Activated T-cell treated with anti-CD3 and anti-CD28 coated beads for 1 hour (primary cell): Measurements from ENCODE around the gene PDE3A.

Source experiments
- DNase-seq: peaks from one replicate; pipeline ENCODE4 v3.0.0-alpha.2; 2020; ENCODE audit warnings: low read depth

Gene PDE3A

DNA sequence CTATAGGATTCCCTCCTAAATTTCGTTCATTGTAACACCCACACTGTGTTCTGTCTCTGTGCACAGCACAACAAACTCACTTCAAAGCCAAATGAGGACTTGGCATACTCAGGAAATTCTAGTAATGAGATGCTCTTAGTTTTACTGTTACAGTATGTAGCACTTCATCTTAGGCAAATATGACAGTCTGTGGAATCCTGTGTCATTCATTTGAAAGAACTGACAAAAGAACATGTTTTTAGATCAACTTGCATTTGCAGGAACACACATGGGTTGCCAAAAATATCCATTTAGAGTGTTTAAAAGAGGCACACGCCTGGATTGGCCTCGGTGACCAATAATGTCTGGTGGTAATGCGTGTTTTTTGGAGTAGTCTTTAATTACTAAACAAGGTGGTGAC, 56.5 kb downstream of the PDE3A start:
- no peak for DNase-seq

DNA sequence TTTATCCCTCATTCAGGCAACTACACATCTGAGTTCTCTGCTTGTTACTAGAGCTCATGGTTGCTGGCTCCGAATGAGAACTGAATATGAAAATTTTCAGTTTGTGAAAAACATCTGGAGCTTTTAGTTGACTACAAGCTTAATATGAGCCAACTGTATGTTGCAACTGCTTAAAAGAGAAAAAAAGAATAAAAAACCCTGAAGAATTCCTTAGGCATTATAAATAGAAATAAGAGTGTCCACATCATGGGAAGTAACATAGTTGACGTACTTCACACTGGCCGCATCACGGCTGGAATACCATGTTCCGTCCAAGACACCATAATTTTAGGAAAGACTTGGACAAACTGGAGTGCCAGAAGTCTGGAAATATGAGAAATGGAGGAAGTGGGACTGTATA, 57.9 kb downstream of the PDE3A start:
- DNase-seq: no peak

DNA sequence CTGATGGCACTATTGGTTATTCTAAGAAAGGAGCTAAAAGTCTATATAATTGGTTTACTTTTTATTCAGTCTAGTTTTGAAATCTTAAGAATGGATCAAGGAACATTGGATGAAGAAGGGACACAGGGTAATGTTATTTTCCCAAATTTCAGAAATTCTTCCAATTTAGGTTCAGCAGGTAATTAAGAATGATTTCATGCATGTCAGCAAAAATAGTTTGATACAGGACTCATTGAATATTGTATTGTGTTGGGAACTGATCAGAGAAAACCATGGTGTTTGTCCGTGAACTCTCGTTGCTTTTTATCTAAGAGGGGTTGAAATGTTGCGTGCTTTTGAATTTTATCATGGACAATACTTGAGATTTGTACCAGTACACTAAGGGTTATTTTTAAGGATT, 58.6 kb downstream of the PDE3A start:
- DNase-seq: no peak

DNA sequence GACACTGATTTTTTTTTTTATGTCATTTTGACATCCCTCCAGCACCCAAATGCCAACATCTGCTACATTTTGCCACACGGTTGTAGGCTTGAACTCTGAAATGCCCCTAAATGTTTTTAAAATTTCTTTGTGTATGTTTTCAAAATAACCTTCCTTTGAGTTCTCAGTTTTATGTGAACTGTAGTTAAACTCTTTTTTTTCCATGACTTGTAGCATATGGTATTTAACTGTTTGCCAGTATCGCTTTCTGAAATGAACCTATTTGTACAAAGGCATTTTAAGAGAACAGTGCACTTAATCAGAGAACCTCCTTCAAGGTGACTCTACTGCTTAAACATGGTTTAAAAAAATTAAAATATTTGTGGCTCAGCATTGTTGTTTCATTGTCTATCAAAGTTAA, 61.5 kb downstream of the PDE3A start:
- no peak for DNase-seq

DNA sequence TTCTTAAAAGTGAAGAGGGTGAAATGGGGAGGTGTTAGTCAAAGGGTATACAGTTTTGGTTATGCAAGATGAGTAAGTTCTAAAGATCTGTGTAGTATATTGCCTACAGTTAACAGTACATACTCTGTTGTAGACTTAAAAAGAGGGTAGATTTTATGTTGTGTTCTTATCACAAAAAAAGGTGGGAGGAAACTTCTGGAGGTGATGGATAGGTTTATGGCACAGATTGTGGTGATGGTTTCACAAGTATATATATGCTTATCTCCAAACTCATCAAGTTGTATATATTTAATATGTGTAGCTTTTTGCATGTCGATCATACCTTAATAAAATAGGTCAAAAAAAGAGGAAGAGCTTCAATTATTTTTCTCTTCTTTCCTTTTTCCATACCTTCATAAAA, 64.0 kb downstream of the PDE3A start:
- no peak for DNase-seq

DNA sequence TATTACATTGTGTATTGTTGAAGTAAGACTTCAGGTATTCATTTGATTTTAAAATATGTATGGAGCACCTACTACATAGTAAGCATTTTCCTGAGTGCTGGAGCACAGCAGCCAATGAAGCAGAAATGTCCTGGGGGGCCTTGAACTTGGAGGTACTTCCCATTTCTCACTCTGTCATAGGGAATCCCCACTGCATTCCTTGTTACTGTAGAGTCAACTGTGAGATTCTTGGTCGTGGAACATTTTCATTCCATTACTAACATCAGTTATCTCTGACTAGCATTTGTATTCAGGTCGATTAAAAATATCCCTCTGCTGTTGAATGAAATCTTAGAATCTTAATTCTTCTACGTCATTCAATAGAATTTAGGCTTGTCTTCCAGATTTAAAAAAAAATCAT, 66.7 kb downstream of the PDE3A start:
- no peak for DNase-seq

DNA sequence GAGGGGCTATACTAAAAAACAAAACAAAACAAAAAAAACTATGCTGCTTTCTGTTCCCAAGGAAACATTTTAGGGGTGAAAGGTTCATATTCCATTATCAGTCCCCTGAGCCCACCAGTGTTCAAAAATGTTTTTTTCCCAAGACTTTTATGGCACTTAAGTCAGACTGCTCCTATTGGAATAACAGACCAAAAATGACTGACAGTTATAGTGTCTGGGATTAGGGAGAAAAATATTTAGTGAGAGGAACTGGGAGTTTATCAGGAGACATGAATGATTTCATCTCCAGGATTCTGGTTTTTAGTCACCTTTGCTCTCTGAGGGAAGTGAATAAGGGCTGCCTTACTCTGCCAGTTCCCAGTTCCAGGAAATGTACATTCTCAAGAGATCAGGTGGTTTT, 68.0 kb downstream of the PDE3A start:
- DNase-seq: no peak

DNA sequence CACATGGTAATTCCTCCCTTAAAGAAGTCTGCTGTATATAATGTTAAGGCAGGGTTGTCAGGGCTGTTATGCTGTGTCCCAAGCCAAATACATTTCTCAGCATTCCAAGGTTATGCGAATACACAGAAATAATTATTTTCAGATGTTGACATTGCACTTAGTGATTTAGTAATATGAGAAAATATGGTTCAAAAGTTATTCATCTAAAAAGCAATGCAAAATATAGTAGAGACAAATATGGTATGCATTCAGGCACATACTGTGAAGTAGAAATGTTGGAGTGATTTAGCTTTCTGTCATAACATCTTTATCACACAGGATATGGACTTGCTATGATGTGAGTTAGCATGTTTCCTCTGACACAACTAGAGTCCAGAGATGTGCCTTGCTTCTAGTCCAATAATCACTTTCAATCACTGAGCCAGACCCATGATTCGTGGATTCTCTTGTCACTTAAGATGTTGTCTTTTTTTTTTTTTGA, 70.0 kb downstream of the PDE3A start:
- DNase-seq: no peak

DNA sequence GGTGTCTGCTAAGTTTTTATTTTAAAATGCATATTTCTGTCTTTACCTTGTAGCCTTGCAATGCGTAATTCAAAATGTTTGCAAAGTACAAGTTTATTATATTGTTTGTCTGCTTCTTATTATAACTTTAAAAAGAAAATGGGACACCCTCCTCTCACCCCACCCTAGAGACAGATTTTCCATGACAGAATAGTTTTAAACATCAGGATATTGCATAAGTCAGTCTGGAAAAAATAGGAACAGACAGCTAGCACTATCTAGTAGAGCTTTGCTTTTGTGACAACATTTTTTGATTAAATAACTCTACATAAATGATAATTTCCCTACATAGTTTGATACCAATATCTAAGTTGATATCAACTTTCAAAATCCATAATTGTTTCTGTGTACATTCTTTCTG, 71.3 kb downstream of the PDE3A start:
- DNase-seq: no peak

DNA sequence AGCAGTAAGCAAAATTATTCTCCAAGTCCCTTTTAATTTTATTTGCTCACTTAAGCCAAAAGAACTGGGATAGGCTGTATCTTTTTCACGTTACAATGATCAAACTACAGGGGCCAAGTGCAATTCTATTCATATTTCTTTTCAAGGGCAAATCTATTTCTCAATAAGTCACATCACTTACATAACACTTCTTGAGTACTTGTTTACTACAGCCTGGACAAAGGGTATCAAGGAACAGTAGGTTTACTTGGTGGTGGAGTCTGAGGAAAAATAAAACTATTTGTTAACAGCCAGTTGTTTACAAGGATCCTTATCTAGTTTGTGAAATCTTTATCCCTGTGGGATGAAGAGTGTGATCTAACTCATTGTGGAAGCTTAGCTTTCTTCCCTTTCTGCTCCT, 72.1 kb downstream of the PDE3A start:
- DNase-seq: no peak

DNA sequence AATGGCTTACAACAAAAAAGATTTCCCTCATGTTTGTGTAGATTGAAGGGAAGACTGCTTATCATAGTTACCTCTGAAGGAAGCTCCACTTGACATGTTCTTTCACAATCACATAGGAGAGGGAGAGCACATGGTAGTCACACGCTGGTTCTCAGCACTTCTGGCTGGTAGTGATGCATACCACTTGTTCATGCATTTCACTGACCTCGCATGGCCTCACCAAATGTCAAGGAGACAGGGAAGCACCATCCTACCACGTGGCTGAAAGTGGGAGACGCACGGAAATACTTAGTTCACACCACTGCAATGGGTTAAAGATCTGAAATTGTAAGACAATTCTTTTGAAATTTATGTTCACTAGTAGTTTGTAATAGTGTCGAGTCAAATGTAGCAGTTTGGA, 74.0 kb downstream of the PDE3A start:
- no peak for DNase-seq

DNA sequence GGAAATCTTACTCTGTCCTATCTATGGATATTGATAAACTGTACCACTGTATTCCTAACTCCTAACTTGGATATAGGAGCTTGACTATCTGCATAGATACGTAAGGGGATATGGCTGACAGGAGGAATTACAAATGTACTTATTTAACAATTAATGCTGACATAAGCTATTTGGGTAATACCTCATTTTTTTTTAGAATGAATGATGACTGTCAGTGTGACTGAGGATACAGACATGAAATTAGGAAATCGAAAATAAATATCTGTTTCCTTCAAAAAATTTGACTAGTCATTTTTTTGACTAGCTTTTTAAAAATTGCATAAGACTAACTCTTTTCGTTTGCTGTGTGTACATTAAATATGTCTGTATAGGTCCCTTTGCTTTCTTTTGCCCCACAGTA, 74.9 kb downstream of the PDE3A start:
- no peak for DNase-seq

DNA sequence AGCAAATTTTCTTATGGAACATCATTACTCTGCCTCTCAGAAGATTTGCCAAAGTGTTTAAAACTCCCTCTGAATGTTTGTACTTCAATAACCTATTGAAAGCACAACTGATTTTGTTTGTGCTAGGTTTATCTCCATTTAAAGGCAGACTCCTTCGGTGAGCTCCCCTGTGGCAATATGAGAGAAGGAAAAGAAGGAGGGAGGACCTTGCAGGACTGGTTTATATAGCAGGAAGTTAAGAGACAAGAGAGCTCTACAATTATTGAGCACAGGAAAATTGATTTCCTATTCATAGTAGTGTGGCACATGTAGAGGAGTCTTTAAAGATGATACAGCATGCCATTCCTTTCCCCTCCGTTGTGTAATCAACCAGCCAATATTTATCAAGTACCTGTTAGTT, 75.5 kb downstream of the PDE3A start:
- DNase-seq: no peak

DNA sequence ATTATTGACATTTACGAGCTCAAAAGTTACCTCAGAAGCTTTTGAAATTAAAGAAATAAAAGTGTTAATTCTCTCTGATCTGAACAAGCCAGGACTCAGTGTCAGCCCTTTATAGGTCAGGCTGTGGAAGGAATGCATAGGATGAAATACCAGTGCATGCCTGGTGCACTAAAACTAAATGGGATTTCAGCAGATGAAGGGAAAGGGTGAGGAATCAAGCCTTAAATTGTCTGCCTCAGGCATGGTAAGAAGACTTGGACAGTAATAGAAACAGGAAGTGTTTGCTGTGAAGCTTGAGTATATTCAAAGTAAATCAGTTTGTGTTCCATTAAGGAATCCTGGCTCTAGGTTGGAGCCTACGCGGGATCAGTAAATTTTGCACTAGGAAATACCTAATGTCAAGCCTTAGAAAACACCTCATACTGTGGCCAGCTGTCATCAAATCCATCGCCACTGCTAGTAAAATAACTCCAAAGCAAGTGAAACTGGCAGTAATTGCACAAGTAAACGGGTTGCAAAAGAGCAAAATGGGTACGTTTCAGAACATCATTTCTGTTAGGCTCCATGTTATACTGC, 76.3 kb downstream of the PDE3A start:
- DNase-seq: no peak

DNA sequence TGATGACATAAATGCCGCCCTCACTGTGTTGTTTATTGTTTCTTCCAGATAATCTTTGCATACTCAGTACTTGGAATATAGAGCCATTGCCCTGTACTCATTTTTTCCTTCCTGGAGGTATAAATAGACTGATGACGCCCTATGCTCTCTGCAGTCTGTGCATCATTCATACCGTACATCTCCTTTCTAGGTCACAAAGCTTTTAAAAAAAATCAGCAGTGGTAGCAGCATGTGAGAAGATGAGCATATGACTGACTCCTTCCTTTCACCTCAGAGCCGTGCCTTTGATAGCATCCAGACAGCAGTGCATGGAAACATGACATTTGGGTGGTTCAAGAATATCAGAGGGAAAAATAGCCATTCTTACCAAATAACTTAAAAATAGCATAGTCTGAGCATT, 77.3 kb downstream of the PDE3A start:
- no peak for DNase-seq

DNA sequence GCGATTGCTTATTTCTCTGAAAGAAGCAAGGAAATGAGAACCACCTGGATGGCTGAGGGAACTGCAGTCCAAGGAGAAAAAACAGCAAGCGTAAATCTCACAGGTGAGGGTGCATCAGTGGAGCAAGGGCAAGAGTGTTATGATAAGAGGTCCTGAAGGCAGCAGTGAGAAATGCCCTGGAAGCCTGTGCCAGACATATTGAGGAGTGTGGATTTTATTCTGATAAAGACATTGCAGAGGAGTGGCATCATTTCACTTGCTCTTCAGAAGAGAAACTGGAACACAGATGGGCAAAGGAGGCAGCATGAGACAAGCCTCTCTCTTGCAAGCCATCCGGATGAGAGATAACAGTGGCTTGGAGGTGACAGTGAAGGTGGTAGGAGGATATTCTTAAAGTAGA, 78.5 kb downstream of the PDE3A start:
- no peak for DNase-seq

DNA sequence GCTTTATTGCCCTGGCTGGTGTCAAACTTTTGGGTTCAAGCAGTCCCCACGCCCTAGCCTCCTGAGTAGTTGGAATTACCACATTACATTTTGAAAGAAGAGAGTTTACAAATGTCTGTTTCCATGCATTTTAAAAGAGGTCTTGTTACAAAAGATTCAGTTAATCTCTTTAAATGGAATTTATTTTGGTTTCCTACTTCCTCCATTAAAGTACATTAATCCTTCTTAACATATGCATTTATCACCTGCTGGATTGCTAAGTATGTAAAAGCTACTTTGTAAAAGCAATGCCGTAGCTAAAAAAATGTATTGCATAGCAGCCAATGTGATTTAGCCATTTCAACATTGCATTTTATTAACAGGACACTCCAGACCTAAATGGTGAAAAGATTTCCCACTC, 80.4 kb downstream of the PDE3A start:
- DNase-seq: no peak

DNA sequence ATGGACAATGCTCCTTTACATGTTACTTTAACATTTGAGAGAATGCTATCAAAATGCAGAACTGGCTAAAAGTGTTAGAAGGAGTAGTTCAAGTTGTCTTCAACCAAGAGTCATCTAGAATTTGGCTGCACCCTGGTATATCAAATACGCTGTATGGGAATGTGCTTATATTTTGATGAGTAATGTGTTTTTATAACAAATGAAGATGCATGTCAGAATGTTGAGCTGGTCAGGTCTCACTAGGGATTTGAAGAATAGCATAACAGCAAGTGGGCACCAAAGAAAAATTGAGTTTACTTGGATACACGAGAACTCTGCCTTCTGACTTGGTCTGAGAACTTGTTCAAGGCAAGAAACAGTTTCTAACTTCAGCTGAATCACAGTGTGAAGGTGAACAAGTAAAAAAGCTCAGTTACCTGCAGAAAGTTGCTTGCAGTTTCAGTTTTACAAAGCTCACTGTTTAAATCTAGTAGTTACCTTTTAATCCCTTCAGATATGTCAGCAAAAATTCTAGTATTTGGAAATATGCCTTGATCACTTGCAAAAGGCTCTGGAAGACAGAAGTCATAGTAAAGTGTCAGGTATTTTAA, 82.3 kb downstream of the PDE3A start:
- DNase-seq: no peak

DNA sequence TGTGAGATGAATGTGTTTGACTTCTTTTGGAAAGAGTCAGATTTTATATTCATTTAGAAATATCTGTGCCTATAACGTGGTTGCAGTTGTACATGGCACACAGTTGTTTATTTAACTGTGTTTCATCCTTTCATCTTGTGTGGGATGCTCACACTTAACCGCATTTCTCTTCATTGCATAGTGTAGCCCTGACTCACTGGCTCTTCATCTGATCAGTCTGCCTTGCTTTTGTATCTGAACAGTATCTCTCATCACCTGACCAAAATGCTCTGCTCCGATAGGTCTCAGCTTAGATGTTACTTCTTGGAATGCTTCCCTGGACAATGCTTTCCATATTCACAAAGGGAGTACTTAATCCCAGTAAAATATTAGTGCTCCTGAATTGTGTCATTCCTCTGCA, 83.4 kb downstream of the PDE3A start:
- DNase-seq: no peak

DNA sequence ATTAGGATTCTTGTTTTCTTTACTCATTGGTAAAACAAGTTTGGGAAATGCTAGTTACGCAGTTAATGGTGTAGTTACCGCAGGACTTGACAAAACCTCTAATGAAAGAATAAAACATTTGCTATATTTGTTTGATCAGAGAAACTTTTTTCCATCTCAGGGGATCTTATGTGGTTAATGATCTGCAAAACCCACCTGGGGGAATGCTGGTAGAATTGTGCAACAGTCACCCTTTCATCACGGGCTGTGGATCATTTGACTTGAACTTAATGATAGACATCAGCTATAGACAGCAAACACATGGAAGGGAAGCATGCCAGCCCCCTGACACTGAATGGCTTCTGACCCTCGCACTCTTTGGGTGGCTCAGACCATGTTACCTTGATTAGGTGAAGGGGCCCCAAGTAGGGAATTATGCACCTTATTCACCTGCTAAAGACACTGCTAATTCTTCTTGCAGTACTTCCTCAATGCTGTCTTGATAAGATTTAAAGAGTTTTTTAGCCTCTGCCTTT, 84.2 kb downstream of the PDE3A start:
- DNase-seq: no peak

DNA sequence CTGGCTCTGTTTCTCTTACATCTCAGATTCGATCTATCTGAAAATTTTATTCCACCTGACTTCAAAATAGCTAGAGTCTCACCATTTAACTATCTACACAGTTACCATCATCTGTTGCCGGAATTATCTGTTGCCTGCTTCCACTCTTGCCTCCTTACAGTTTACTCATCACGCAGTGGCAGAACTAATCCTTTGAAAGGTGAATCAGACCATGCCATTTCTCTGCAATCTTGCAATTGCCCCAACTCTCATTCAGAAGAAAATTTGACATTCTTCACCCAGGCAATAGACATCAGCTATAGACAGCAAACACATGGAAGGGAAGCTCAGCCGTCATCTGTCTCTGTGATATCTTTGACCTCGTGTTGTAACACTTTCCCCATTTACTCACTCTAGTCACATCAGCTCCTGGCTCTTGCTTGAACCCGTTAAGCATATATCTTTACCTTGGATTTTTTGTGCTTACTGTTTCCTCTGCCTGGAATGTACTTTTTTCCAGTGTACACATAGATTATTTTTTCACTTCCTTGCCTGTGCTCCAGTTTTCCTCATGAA, 85.5 kb downstream of the PDE3A start:
- DNase-seq: no peak

DNA sequence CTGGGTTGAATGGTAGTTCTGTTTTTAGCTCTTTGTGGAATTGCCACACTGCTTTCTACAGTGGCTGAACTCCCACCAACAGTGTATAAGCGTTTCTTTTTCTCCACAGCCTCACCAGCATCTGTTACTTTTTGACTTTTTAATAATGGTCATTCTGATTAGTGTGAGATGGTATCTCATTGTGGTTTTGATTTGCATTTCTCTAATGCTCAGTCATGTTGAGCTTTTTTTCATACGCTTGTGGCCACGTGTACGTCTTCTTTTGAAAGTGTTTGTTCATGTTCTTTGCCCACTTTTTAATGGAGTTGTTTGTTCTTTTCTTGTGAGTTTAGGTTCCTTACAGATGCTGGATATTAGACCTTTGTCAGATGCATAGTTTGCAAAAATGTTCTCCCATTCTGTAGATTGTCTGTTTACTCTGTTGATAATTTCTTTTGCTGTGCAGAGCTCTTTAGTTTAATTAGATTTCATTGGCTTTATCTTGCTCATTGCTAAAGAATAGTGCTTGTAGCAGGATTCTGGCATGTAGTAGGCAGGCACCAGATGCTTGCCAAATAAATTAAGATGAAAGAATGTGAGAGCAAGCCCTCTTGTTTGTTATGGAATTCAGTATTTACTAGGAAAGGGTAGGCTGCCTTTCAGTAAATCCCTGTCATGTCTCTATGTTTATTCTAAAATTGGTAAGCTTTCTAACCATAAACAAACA, 86.8 kb downstream of the PDE3A start:
- no peak for DNase-seq

DNA sequence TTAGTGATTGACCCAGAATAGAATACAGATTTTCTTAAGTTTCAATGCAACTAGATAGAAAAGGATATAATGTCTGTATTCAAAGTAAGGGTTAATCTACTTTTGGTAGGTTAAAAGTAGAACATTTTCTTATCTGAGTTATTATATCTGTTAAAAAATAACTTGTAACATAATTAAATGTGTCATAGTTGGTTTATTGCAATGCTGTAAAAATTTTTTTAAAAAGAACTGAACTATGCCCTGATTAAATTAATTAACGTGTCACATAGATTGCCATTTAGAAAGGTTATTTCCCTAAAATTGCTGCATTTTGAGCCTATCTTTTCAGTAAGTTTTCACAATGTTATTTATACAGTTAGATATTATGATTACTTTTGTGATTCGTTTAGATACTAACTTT, 89.2 kb downstream of the PDE3A start:
- DNase-seq: no peak
